IPS-15b (cell line): ENCODE measurements around the gene RAB5IF.
"Not testable (repeated sequence)": the region's sequence is repeated elsewhere in the genome, so short reads cannot be mapped to it uniquely, and the experiment has no call there.

Experiments
- H3K27me3 ChIP-seq: one replicate; pipeline ENCODE4 v1.6.1; 2013; ENCODE audit warnings: low read length; ENCODE audit not compliant: control insufficient read depth, insufficient read depth
- H3K36me3 ChIP-seq: one replicate; pipeline ENCODE4 v1.6.1; 2013; ENCODE audit warnings: low read length; ENCODE audit not compliant: control insufficient read depth, insufficient read depth
- H3K4me1 ChIP-seq: one replicate; pipeline ENCODE4 v1.6.1; 2013; ENCODE audit warnings: mild to moderate bottlenecking, low read length; ENCODE audit not compliant: control insufficient read depth, insufficient read depth
- H3K4me3 ChIP-seq: one replicate; pipeline ENCODE4 v1.5.1; 2013; ENCODE audit warnings: low read depth, low read length
- H3K9ac ChIP-seq: one replicate; pipeline ENCODE4 v1.6.1; 2013; ENCODE audit warnings: low read depth, mild to moderate bottlenecking, low read length
- H3K9me3 ChIP-seq: one replicate; pipeline ENCODE4 v1.6.1; 2013; ENCODE audit warnings: mild to moderate bottlenecking, low read length; ENCODE audit not compliant: control insufficient read depth, insufficient read depth

RAB5IF gene

GRCh38 chr20:36605399-36606157 is at the start of gene RAB5IF:
Gene RAB5IF (plus strand): TSS chr20:36605779. CDS start chr20:36605952, 173 bp downstream.
- H3K36me3 ChIP-seq = peaks cover 24% of the 10 kb centered on the region
- peak within 1 kb of the TSS; percentile 72 for H3K9ac ChIP-seq
- peak within 1 kb of the TSS; percentile 90 for H3K4me3 ChIP-seq
- H3K9me3 ChIP-seq = no peaks in the 10 kb centered on the region
- H3K4me1 ChIP-seq = peaks cover 4% of the 10 kb centered on the region
- no peaks in the 10 kb centered on the region for H3K27me3 ChIP-seq

- Histone ChIP-seq H3K9me3 (no peaks in the 10 kb centered on the region), H3K36me3 (no peaks in the 10 kb centered on the region), H3K4me1 (peaks cover 9% of the 10 kb centered on the region), H3K9ac (peak overlapping the region; percentile 32), H3K4me3 (no peak overlapping the region), H3K27me3 (no peaks in the 10 kb centered on the region)
These were observed 42.9 kb upstream of the RAB5IF start for GRCh38 chr20:36562724-36563123.

- no peaks in the 10 kb centered on the region for H3K9me3 ChIP-seq
- no peaks in the 10 kb centered on the region for H3K27me3 ChIP-seq
- peaks cover 9% of the 10 kb centered on the region for H3K4me1 ChIP-seq
- no peaks in the 10 kb centered on the region for H3K36me3 ChIP-seq
- H3K4me3 ChIP-seq = no peak overlapping the region
- no peak overlapping the region for H3K9ac ChIP-seq
These were observed 42.2 kb upstream of the RAB5IF start for GRCh38 chr20:36563374-36563773.

GRCh38 chr20:36564078-36564725 is 41.4 kb upstream of the RAB5IF start:
- not testable (repeated sequence) for H3K4me1 ChIP-seq, H3K4me3 ChIP-seq, H3K36me3 ChIP-seq, H3K9me3 ChIP-seq, H3K9ac ChIP-seq, H3K27me3 ChIP-seq

GRCh38 chr20:36564726-36565121 is 40.9 kb upstream of the RAB5IF start:
- not testable (repeated sequence) for H3K9ac ChIP-seq, H3K4me3 ChIP-seq, H3K9me3 ChIP-seq, H3K36me3 ChIP-seq, H3K27me3 ChIP-seq
- H3K4me1 ChIP-seq = peaks cover 12% of the 10 kb centered on the region

GRCh38 chr20:36565520-36565919 is 40.1 kb upstream of the RAB5IF start:
- no peak overlapping the region for H3K4me3 ChIP-seq
- no peaks in the 10 kb centered on the region for H3K27me3 ChIP-seq
- H3K36me3 ChIP-seq = no peaks in the 10 kb centered on the region
- no peak overlapping the region for H3K9ac ChIP-seq
- H3K4me1 ChIP-seq = peaks cover 12% of the 10 kb centered on the region
- no peaks in the 10 kb centered on the region for H3K9me3 ChIP-seq

- H3K4me1 ChIP-seq = peaks cover 6% of the 10 kb centered on the region
- no peaks in the 10 kb centered on the region for H3K36me3 ChIP-seq
- H3K9me3 ChIP-seq = no peaks in the 10 kb centered on the region
- no peak overlapping the region for H3K9ac ChIP-seq
- no peaks in the 10 kb centered on the region for H3K27me3 ChIP-seq
- no peak overlapping the region for H3K4me3 ChIP-seq
These were observed 35.6 kb upstream of the RAB5IF start for GRCh38 chr20:36569847-36570429.

- peaks cover 6% of the 10 kb centered on the region for H3K4me1 ChIP-seq
- no peaks in the 10 kb centered on the region for H3K9me3 ChIP-seq
- H3K27me3 ChIP-seq = no peaks in the 10 kb centered on the region
- peak overlapping the region; percentile 65 for H3K4me3 ChIP-seq
- peak overlapping the region; percentile 79 for H3K9ac ChIP-seq
- H3K36me3 ChIP-seq = no peaks in the 10 kb centered on the region
These were observed 33.7 kb upstream of the RAB5IF start for GRCh38 chr20:36571564-36572504.

GRCh38 chr20:36572701-36573102 is 32.9 kb upstream of the RAB5IF start:
- peak overlapping the region; percentile 65 for H3K4me3 ChIP-seq
- H3K9me3 ChIP-seq = no peaks in the 10 kb centered on the region
- no peaks in the 10 kb centered on the region for H3K36me3 ChIP-seq
- H3K4me1 ChIP-seq = peaks cover 6% of the 10 kb centered on the region
- H3K9ac ChIP-seq = peak overlapping the region; percentile 79
- H3K27me3 ChIP-seq = no peaks in the 10 kb centered on the region

GRCh38 chr20:36573103-36573797 is 32.3 kb upstream of the RAB5IF start, which contains the start of gene TGIF2:
Gene TGIF2 (plus strand): TSS chr20:36573597. CDS start chr20:36578775, 5,178 bp downstream.
- peaks cover 6% of the 10 kb centered on the region for H3K4me1 ChIP-seq
- no peaks in the 10 kb centered on the region for H3K36me3 ChIP-seq
- peak within 1 kb of the TSS; percentile 78 for H3K4me3 ChIP-seq
- H3K9me3 ChIP-seq = no peaks in the 10 kb centered on the region
- H3K27me3 ChIP-seq = no peaks in the 10 kb centered on the region
- H3K9ac ChIP-seq = peak within 1 kb of the TSS; percentile 79
